ENCODE data around the gene GRP. TPM values are rescaled to one million over a fixed set of nuclear protein-coding genes. Genes with fewer than 3 reads are reported as not detected.

GRP gene
- total and polyA plus RNA-seq, 3 donors from 2014 or later, result 0.37 to 3.0 (median 2.9) TPM

GRCh38 chr18:59233017-59233410 is 13.1 kb downstream of the GRP start:
- no peak for DNase-seq
- Histone ChIP-seq H3K27ac (no peak overlapping the region), H3K36me3 (ENCODE audit: low read depth, missing control alignments) (no peaks in the 10 kb centered on the region), H3K4me1 (no peaks in the 10 kb centered on the region), H3K4me3 (no peak overlapping the region), H3K27me3 (no peaks in the 10 kb centered on the region), H3K9me3 (no peaks in the 10 kb centered on the region)
- intact Hi-C loops (cut with DNase I; ENCODE audit: low total_unique reads), result no loop called here
- TF ChIP-seq CTCF (IDR thresholded peaks at IDR 0.05) (no peak), POLR2A (IDR thresholded peaks at IDR 0.05) (no peak)
- WGBS, 2 donors, result 70 to 74% methylated on average over 6 of the region's 6 CpGs

GRCh38 chr18:59238385-59238784 is 18.4 kb downstream of the GRP start:
- H3K9me3 ChIP-seq, result no peaks in the 10 kb centered on the region
- no peak overlapping the region for H3K4me3 ChIP-seq
- no peak for DNase-seq
- H3K27ac ChIP-seq, result no peak overlapping the region
- H3K4me1 ChIP-seq, result no peaks in the 10 kb centered on the region
- no peaks in the 10 kb centered on the region for H3K36me3 ChIP-seq (ENCODE audit: low read depth, missing control alignments)
- H3K27me3 ChIP-seq, result no peaks in the 10 kb centered on the region
- TF ChIP-seq POLR2A (IDR thresholded peaks at IDR 0.05), result no peak
- TF ChIP-seq CTCF (IDR thresholded peaks at IDR 0.05), result no peak
- intact Hi-C loops (cut with DNase I; ENCODE audit: low total_unique reads), result no loop called here

- Histone ChIP-seq H3K4me1 (no peaks in the 10 kb centered on the region), H3K27me3 (no peaks in the 10 kb centered on the region), H3K9me3 (no peaks in the 10 kb centered on the region), H3K36me3 (ENCODE audit: low read depth, missing control alignments) (no peaks in the 10 kb centered on the region), H3K4me3 (no peak overlapping the region), H3K27ac (no peak overlapping the region)
- intact Hi-C loops (cut with DNase I; ENCODE audit: low total_unique reads), result no loop called here
- DNase-seq, result no peak
- no peak for TF ChIP-seq CTCF (IDR thresholded peaks at IDR 0.05)
- no peak for TF ChIP-seq POLR2A (IDR thresholded peaks at IDR 0.05)
- WGBS, 2 donors, result 49 to 60% methylated on average over 4 of the region's 4 CpGs
Observed at GRCh38 chr18:59239642-59240041, 19.7 kb downstream of the GRP start.

- WGBS, 2 donors, result 96 to 100% methylated on average over 2 of the region's 2 CpGs
- intact Hi-C loops (cut with DNase I; ENCODE audit: low total_unique reads), result no loop called here
- no peak for TF ChIP-seq CTCF (IDR thresholded peaks at IDR 0.05)
- Histone ChIP-seq H3K4me1 (no peaks in the 10 kb centered on the region), H3K36me3 (ENCODE audit: low read depth, missing control alignments) (no peaks in the 10 kb centered on the region), H3K27ac (no peak overlapping the region), H3K27me3 (no peaks in the 10 kb centered on the region), H3K9me3 (no peaks in the 10 kb centered on the region), H3K4me3 (no peak overlapping the region)
- DNase-seq, result no peak
Observed at GRCh38 chr18:59242906-59243305, 22.9 kb downstream of the GRP start.

DNA sequence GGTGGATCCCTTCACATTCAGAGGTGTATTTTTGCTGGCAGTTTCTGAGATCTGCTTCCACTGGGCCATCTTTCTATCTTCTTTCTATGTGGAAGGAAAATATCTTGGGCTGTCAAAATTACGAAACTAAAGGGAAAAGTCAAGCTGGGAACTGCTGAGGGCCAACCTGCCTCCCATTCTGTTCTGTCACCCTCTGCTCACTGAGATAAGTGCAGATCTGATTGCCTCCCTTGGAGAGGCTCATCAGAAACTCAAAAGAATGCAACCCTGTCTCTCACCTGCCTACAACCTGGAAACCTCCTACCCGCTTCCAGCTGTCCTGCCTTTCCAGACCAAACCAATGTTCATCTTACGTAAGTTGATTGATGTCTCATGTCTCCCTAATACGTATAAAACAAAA is 26.8 kb downstream of the GRP start:
- DNase-seq, result no peak
- no peak overlapping the region for H3K4me3 ChIP-seq
- 62 to 67% methylated on average over 4 of the region's 4 CpGs for WGBS, 2 donors
- H3K27me3 ChIP-seq, result no peaks in the 10 kb centered on the region
- no peak for TF ChIP-seq CTCF (IDR thresholded peaks at IDR 0.05)
- TF ChIP-seq POLR2A (IDR thresholded peaks at IDR 0.05), result no peak
- no peaks in the 10 kb centered on the region for H3K4me1 ChIP-seq
- no peak overlapping the region for H3K27ac ChIP-seq
- no peaks in the 10 kb centered on the region for H3K36me3 ChIP-seq (ENCODE audit: low read depth, missing control alignments)
- H3K9me3 ChIP-seq, result no peaks in the 10 kb centered on the region
- intact Hi-C loops (cut with DNase I; ENCODE audit: low total_unique reads), result no loop called here
